HL-60/S4 treated with phorbol 12-myristate 13-acetate at 8.2 ng/mL for 4 days and 3 days (cell line): Measurements from ENCODE around the gene MAP3K5.

Experiments
- in situ Hi-C: fragments of 300-500 bp; cut with MboI; formaldehyde crosslinking; loops from 2 replicates; pipeline ENCODE4 v1.15.0; 2022; ENCODE audit warnings: low sequenced_read_pairs

The MAP3K5 gene

DNA sequence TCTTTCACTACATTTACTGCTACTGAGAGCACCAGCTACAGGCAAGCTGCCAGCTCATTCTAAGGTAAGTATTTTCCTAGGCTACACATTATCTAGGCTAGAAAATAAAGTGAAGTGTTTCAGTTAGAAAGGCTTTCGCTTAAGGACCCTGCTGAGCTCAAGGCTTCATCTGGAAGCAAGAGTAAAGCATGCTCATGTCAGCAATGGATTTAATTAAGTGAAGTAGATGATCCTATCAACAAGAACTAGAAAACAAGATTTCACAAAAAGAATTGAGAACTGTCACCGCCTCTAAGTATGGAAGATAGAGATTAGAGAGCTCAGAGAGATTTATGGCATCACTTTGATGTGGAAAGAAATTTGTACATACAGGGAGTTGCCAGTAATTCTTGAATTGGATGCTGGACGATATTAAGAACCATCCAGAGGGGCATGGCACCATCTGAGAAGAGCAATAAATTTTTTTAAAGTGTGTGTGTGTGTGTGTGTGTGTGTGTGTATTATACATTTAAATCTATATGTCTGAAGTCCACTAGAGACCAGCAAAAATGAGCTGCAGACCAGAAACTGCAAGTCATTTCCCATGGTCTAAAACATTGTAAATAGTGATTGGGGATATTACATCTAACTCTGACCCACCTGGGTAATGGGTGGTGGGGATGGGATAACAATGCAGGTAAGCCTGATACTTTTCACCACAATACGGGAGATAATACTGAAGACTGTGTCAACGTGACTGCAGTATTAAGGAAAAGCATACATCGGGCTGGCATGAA, 136.8 kb downstream of the MAP3K5 start:
- in situ Hi-C loops = no loop called here

DNA sequence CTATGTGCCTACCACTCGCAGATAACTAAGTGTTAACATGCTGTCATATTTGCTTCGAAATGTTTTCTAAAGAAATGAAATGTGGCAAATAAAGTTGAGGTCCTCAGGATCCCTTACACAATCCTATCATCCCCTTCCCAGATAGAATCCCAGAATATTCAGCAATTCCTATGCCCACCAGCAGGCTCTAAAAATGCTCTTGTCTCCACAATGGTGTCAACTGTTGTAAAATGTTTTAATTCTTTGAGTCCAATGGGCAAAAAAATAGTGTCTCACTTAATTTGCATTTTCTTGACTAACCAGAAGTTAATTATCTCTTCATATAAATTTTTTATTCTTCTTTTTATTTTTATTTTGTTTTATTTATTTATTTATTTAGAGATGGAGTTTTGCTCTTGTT, 138.2 kb downstream of the MAP3K5 start:
- in situ Hi-C loops = no loop called here

DNA sequence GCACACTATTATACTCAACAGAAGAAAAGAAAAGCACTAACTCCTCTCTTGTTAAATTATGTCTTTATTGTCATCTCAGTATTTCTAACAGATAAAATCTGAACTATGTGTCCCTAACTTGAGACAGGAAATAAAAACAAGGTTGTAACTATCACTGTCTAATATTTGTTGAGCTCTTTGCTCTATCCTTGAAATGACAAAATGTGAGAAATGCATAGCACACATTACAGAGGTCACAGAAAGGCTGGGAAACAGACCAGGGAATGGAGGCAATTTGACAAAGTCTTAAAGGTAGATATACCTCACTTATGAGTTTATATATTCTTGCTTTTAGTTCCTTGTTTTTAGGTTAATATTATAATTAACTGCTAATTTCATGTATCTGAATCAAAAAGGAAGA, 139.6 kb downstream of the MAP3K5 start:
- in situ Hi-C loops = no loop called here

DNA sequence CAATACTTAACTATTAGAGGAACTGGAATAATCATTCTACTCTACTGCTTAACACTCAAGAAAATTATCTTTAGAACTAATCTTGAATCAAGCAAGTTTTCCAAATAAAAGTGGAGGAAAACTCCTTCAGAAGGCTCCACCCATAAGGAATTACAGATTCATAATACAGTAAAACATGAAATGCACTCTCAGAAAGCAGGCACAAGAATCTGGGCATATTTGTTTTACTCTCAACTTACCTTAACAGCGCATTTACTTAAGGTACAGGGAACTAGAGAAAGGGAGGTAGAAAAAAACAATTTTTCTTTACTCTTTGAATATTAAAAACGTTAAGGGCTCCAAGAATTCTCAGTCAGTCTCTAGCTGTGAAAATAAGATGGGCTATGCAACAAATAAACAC, 140.3 kb downstream of the MAP3K5 start:
- in situ Hi-C loops = no loop called here

DNA sequence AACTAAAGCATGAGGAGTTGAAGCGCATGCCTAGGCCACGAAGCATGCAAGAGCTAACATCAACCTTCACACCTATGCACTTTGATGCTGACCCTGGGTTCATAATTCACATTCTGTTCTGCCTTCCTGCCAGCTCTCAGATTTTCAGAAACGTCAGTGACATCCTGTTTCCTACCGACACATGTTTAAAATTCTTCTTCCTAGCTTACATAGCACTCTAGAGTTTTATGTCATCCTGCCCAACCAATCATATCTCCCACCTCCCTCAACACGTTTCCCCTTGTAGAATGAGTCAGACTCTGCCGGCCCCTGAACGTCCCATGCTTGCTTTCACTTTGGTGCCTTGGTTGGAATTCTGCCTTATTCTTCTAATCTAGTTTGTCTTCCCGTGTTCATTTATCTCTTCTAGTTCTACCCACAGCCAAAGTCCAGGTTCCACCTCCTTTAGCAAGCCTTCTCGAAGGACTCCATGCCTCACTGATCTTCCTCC, 144.9 kb downstream of the MAP3K5 start:
- in situ Hi-C loops = loop anchor here (10.0 kb wide), 1 partner anchor 147 kb away; the partner anchor contains the start of gene MAP3K5

DNA sequence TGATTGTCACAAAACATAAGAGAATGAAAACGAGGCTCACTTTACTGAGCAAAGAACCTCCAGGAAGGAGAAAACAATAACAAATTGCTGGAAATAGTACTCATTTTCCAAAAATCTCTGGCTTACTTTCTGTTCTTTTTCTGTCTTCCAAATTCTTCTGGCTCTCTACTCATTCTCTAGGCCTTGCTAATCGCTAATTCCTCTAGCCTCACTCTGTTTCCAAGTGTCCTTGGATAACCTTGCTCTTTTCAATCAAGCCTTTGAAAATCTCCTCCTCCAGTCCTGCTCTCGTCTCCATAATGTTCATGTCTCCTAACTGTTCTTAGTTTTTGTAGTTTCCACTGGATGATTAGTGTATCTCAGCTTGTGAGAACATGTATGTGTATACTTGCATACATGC, 145.9 kb downstream of the MAP3K5 start:
- in situ Hi-C loops = loop anchor here (10.0 kb wide), 1 partner anchor 148 kb away; the partner anchor contains the start of gene MAP3K5

DNA sequence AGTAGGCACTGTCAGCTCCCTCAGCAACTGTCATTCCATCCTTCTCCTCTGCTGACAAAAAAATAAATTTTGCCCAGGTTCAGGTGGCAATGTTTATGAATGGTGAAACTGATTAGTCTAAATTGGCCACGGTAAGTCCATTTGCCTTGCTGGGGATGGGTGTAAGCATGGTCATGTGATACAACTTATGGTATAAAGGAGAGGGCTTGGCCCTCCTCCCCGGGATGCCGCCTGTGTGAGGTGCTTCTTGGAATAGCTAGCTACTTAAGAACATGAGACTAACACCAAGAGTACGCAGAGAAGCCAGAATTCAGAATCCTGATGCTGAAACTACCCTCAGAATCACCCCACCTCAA, 147.7 kb downstream of the MAP3K5 start:
- in situ Hi-C loops = loop anchor here (10.0 kb wide), 1 partner anchor 150 kb away; the partner anchor contains the start of gene MAP3K5

DNA sequence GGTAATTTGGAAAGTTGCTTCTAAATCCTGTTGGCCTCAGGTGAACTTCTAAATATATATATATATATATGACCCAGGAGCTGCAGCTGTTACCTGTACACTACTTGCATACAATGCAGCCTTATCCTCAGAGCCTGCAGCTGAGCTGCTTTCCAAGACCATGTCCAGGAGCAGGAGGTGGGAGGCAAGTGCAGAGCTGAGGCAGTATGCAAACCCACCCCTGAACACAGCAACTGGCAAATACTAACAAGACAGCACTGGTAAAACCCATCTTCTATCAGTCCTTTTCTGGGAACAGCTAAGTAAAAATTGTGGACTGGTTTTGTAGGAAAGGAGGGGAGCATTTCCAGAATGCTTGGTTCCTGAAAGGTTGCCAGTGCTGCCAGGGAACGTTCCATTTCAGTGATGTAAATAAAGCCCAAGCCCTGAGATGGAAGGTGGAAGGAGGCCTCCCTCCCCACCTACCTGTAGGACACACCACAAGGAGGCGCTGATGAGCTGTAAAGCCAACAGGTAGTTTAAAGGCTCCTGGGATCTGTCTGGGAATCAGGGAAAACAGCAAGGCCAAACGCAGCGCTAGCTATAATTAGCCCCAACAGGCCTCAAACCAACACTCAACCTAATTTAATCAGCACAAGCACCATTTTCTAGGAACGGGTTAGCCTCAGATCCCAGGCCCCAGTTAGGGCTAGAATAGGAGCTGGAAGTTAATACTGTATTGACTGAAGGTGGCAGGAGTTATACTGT, 148.3 kb downstream of the MAP3K5 start:
- in situ Hi-C loops = loop anchor here (10.0 kb wide), 1 partner anchor 151 kb away; the partner anchor contains the start of gene MAP3K5

DNA sequence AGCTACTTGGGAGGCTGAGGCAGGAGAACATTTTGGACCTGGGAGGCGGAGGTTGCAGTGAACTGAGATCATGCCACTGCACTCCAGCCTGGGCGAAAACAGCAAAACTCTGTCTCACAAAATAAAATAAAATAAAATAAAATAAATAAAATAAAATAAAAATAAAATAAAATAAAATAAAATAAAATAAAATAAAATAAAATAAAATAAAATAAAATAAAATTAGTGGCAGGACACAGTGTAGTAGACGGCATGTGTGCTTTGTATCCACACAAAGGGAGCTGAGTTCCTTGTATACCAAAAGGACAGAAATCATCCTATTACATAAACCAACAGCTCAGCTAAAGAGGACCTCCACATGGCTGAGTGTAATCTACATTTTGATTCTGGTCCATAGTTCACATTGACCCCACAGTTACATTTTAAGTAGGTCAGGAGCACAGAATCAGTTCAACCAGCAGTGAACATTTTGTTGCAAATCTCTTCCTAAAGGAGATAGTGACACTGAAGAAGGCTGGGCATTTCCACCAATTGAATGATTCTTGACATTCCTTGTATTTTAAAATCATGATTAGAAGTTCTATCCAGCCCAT, 150.3 kb downstream of the MAP3K5 start:
- in situ Hi-C loops = loop anchor here (10.0 kb wide), 1 partner anchor 153 kb away; the partner anchor contains the start of gene MAP3K5

DNA sequence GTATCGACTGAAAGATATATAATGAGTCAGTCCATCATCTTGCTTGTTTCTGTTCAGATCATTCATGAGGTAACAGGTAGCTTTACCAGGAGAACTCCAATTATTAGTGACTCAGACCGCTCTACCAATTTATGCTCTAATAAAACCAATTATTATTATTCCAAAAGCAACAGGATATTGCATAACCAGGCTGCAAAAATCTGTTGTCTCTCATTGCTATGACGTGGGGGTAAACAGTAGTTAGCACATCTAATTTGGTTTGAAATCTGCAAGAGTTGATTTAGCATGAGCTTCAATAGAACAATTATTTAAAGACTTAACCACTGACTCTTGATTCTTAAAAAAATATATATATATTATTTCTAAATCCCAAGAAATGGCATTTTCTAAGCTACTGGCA, 151.1 kb downstream of the MAP3K5 start:
- in situ Hi-C loops = loop anchor here (10.0 kb wide), 1 partner anchor 154 kb away; the partner anchor contains the start of gene MAP3K5

DNA sequence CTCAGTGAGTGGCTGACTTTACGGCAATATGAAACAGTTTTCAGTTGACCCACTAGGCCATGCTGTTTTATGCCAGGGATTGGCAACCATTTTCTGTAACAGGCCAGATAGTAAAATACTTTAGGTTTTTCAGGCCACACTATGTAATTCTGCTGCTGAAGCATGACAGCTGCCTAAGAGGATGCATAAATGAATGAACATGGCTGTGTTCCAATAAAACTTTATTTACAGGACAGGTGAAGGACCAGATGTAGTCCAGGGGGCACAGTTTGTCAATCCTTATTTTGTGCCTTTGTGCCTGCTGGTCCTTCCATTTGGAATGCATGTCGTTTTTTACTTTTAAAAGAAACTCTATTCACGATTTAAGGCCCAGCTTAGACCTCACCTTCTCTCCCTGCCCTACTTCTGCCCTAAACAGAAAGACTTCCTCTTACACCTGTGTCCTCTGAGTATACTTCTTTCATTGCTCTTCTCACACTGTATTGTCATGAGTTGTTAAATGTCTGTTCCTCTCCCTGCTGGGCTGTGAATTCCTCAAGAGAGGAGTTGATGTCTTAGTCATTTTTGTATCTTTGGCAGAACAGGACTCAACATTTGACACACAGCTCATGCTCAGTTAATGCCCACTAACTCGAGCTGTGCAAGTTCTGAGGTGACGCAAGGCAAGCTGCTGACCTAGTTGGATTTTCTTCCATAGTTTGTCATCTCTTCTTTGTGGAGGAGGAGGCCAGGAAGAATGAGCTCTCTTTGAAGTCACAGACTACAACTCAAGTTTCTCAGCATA, 152.0 kb downstream of the MAP3K5 start:
- in situ Hi-C loops = loop anchor here (10.0 kb wide), 1 partner anchor 154 kb away; the partner anchor contains the start of gene MAP3K5

DNA sequence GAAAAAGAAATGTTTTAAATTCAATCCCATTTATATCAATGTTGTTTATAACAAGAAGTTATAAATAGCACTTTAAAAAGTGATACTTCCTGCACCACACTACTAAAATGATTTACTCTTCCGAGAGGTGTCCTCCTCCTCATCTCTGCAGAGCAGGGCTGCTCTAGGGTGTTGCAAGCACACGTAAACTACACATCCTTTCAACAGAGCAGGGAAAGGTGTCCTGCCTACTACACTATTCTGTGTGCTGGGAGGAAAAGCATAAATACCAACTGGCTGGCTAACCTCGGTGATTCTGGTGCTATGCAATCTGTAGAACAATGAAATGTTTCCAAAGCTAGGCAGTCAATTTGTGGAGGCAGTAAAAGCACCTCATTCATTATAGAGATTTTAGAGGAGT, 152.6 kb downstream of the MAP3K5 start:
- in situ Hi-C loops = loop anchor here (10.0 kb wide), 1 partner anchor 155 kb away; the partner anchor contains the start of gene MAP3K5

DNA sequence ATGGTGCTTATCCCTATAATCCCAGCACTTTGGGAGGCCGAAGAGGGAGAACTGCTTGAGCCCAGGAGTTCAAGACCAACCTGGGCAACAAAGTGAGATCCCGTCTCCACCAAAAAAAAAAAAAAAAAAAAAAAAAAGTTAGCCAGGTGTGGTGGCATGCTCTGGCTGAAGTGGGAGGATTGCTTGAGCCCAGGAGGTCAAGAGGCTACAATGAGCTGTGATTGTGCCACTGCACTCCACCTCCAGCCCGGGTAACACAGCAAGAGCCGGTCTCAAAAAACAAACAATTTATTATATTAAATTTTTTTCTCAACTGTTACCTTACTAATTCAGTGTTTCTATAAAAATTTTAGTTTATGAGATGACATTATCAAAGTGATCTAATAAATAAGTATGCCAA, 156.7 kb downstream of the MAP3K5 start:
- in situ Hi-C loops = no loop called here

DNA sequence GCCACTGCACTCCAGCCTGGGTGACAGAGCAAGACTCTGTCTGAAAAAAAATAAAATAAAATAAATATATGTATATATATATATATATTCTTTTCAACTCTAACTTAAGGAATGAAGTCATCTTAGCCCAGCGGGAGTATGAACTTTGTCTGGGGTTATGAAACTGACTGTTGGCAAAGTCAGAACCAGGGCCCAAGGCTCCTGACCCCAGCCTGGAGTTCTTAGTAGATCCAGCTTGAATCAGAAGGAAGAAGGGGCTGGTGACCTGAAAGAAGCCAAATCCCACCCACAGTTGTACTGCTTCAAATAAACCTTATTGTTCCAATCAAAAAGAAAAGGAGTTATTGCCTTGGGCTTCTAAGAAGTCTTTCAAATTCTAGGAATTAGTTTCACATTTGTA, 158.9 kb downstream of the MAP3K5 start:
- in situ Hi-C loops = no loop called here

DNA sequence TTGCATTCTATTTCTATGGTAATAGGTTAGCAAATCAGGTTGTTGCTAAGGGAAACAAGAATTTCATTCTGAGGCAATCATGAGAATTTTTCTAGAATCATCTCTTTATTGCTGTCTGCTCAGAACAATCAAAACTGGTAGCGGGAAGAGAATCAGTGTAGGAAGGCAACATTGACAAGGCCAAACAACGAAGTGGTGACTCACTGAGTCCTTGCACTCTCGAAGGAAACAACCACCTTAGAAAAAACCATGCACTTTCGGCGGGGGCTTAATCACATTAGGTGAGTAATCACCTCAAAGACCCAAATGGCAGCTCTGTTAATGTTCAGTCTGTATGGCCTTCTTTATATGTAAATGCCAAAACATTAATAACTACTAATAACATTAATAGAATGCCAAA, 163.3 kb downstream of the MAP3K5 start:
- in situ Hi-C loops = no loop called here

DNA sequence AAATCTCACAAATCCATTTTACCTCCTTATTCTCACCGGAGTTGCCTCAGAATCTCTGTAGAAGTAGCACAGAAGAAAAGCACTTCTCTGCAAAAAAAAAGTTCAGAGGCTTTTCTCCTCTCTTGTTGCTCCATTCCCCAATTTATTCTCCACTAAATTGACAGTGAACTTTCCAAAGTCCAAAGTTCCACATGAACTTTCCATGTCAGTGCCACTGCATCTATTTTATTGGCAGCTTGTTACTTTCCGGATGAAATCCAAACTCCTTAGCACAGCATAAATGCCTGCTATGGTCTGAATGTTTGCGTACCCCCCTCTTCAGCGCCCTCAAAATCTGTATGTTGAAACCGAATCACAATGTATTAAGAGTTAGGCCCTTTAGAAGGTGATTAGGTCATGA, 165.1 kb downstream of the MAP3K5 start:
- in situ Hi-C loops = no loop called here

DNA sequence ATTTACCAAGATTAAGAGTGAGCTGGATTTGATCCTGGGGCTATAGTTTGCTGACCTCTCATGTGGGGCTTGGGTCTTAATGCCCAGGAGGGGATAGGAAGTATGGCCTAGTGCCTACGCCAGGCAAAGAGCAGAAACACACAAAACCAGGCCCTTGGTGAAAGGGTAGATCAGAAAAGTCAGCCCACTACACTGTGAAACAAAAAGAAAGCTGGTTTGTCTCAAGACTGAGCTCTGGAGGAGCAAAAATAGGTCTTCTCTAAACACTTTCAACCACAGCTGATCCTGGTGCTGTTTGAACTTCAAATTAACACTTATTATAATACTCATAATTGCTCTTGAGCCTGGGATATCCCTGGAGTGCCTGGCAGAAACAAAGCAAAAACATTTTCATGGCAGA, 167.0 kb downstream of the MAP3K5 start:
- in situ Hi-C loops = no loop called here

DNA sequence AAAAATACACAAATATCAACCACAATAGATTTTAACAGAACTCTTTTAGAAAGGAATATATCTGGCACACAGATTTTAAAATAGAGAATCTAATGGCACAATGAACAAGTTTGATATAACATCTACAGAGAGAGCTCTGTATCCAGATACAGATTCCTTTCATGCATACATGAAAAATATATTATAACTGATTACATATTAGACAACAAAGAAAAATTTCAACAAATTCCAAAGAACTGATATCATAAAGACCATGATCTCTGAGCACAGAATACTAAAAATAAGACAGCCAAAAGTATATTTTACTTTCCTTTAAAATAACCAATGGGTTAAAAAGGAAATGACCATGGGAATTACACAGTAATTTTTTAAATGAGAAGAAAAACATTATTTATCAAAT, 167.9 kb downstream of the MAP3K5 start:
- in situ Hi-C loops = no loop called here

DNA sequence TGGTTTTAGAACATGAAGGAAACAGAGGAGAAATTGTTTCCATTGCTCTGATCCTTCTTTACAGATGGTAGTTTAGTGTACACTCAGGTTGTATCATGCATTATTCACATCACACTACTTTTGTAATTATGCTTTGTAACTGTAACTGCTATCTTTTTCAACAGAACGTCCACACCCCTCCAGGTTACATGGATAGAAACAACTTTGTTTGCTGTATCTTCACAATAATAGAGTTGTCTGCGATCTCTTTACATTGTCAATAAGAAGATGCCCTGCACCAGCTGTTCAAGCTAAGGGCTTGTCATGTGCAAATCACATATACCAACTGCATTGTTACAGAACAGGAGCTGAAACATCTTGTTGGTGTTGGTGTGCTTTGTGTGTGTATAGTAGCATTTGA, 174.2 kb downstream of the MAP3K5 start:
- in situ Hi-C loops = no loop called here

DNA sequence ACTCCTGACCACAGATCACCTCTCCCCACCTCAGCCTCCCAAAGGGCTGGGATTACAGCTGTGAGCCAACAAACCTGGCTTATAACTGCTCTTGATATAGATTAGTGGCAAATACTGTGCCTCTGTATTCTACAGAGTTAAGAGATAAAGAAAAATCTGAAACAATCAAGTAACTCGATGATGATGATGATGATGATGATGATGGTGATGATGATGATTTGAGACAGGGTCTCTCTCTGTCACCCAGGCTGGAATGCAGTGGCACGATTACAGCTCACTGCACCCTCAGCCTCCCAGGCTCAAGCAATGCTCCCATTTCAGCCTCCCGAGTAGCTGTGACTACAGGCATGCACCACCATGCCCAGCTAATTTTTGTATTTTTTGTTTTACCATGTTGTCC, 175.8 kb downstream of the MAP3K5 start:
- in situ Hi-C loops = no loop called here

DNA sequence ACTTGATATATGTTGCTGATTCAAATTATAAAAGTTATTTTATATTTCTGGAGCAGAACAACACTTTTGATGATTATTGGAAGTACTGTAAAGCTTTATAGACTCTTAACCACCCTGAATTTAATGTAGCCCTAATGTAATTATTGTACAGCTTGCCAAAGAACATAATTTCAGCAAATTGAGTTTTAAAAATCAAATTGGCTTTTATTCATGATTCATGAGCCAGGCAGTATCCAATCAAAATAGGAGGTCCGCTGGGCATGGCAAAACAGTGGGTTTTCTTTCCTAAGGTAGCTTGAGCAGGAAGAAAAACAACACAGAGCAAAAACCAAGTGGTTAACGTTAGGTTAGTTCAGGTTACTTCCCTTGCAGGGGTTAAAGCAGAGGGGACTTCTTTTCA, 177.3 kb downstream of the MAP3K5 start:
- in situ Hi-C loops = no loop called here
